Brain microvascular endothelial cell (primary cell): ENCODE results near the gene TULP4.
A peak's percentile ranks its signal among the peaks of the same experiment; 100 is the strongest.

Experiments
- DNase-seq: peaks from one replicate; pipeline ENCODE4 v3.0.0-alpha.2; 2020
- H3K27ac ChIP-seq: fragments of 250-450 bp; sonication (Bioruptor Pico); 2 replicates; pipeline ENCODE4 v1.5.1; 2020; ENCODE audit warnings: mild to moderate bottlenecking, moderate library complexity
- H3K27me3 ChIP-seq: fragments of 250-450 bp; sonication (Bioruptor Pico); replicated peaks from 2 replicates; pipeline ENCODE4 v1.5.1; 2020; ENCODE audit warnings: mild to moderate bottlenecking
- H3K36me3 ChIP-seq: fragments of 250-450 bp; sonication (Bioruptor Pico); replicated peaks from 2 replicates; pipeline ENCODE4 v1.5.1; 2020; ENCODE audit warnings: mild to moderate bottlenecking
- H3K4me3 ChIP-seq: 2 replicates; pipeline ENCODE4 v1.5.1; 2011; ENCODE audit warnings: low read depth, mild to moderate bottlenecking, control low read depth, low read length, moderate library complexity
- CTCF ChIP-seq: IDR thresholded peaks from 2 replicates; pipeline ENCODE4 v1.5.1; 2011; ENCODE audit warnings: low read depth, mild to moderate bottlenecking, moderate library complexity, low read length, control low read depth, inconsistent platforms; ENCODE audit errors: missing control alignments
- in situ Hi-C: cut with HindIII; loops from 2 replicates; pipeline ENCODE4 v1.10.0; 2017; ENCODE audit warnings: low sequenced_read_pairs, low pct_ligation_motif_present

TULP4 gene

GRCh38 chr6:158353883-158354877 is 41.9 kb downstream of the TULP4 start:
- peak; percentile 23 for DNase-seq
- Histone ChIP-seq H3K27me3 (no peaks in the 10 kb centered on the region), H3K27ac (no peak overlapping the region), H3K36me3 (no peaks in the 10 kb centered on the region), H3K4me3 (no peak overlapping the region)
- in situ Hi-C loops: no loop called here
- TF ChIP-seq CTCF: no peak

GRCh38 chr6:158356586-158357546 is 44.6 kb downstream of the TULP4 start:
- no peak for DNase-seq
- in situ Hi-C loops: no loop called here
- H3K4me3 ChIP-seq: no peak overlapping the region
- H3K27ac ChIP-seq: no peak overlapping the region
- TF ChIP-seq CTCF: no peak
- no peaks in the 10 kb centered on the region for H3K36me3 ChIP-seq
- no peaks in the 10 kb centered on the region for H3K27me3 ChIP-seq

GRCh38 chr6:158357570-158358216 is 45.4 kb downstream of the TULP4 start:
- TF ChIP-seq CTCF: no peak
- Histone ChIP-seq H3K27me3 (no peaks in the 10 kb centered on the region), H3K4me3 (no peak overlapping the region), H3K36me3 (no peaks in the 10 kb centered on the region), H3K27ac (no peak overlapping the region)
- no peak for DNase-seq
- in situ Hi-C loops: no loop called here

- Histone ChIP-seq H3K27ac (no peak overlapping the region), H3K27me3 (no peaks in the 10 kb centered on the region), H3K36me3 (no peaks in the 10 kb centered on the region), H3K4me3 (no peak overlapping the region)
- TF ChIP-seq CTCF: no peak
- in situ Hi-C loops: no loop called here
- DNase-seq: no peak
These were observed 46.3 kb downstream of the TULP4 start for GRCh38 chr6:158358450-158359077.

GRCh38 chr6:158361068-158361467 is 48.8 kb downstream of the TULP4 start:
- no peak for TF ChIP-seq CTCF
- no peaks in the 10 kb centered on the region for H3K27me3 ChIP-seq
- H3K27ac ChIP-seq: no peak overlapping the region
- H3K4me3 ChIP-seq: no peak overlapping the region
- in situ Hi-C loops: no loop called here
- no peak for DNase-seq
- no peaks in the 10 kb centered on the region for H3K36me3 ChIP-seq
